Sigmoid colon (tissue), 4 donors: Measurements from ENCODE around the gene TEC.

ENCODE experiments used
- CTCF ChIP-seq, 4 experiments: fragments of 450-650 bp in 3 of 4; fragments of 200-600 bp in 1 of 4; IDR thresholded peaks; one replicate each; pipeline ENCODE4 v1.5.1; 2016 to 2019; ENCODE audit warnings: antibody characterized with exemption in 4 of 4, mild to moderate bottlenecking in 3 of 4, moderate library complexity in 2 of 4
- POLR2A ChIP-seq, 2 donors: fragments of 450-650 bp; IDR thresholded peaks; one replicate each; pipeline ENCODE4 v1.6.1; 2016; ENCODE audit warnings: antibody characterized with exemption in 2 of 2, mild to moderate bottlenecking in 2 of 2, moderate library complexity in 2 of 2
- POLR2AphosphoS5 ChIP-seq, 4 donors: sonication (generic); formaldehyde crosslinking; IDR thresholded peaks; one replicate each; pipeline ENCODE4 v1.6.1; 2017; ENCODE audit warnings: antibody characterized with exemption in 4 of 4

GRCh38 chr4:48269861-48270522, 354 bp upstream of the TEC start:
- TF ChIP-seq CTCF (IDR thresholded peaks at IDR 0.05) (peak in 3 of 4 experiments; percentile 12 to 22 (median 17)), POLR2A (IDR thresholded peaks at IDR 0.05) (peak in 1 of 2 donors; percentile 5), POLR2AphosphoS5 (IDR thresholded peaks at IDR 0.05) (peak in 3 of 4 donors; percentile 63 to 68 (median 65))
